GM12875 (cell line): Measurements from ENCODE around the gene TRABD.
A peak's percentile ranks its signal among the peaks of the same experiment; 100 is the strongest.

Source experiments
- H3K4me3 ChIP-seq: one replicate; pipeline ENCODE4 v1.5.1; 2011; ENCODE audit warnings: low read depth, low read length, control low read depth
- CTCF ChIP-seq: IDR thresholded peaks from 2 replicates; pipeline ENCODE4 v1.5.1; 2011; ENCODE audit warnings: low read depth, mild to moderate bottlenecking, control low read depth, inconsistent platforms, low read length, moderate library complexity, borderline replicate concordance; ENCODE audit not compliant: insufficient read depth

The TRABD gene

GRCh38 chr22:50205781-50206569 lies 20.3 kb downstream of the TRABD start:
- H3K4me3 ChIP-seq, result no peak overlapping the region
- no peak for TF ChIP-seq CTCF

GRCh38 chr22:50206599-50206998 lies 20.9 kb downstream of the TRABD start:
- peak; percentile 57 for TF ChIP-seq CTCF

GRCh38 chr22:50207383-50208140 lies 21.8 kb downstream of the TRABD start:
- TF ChIP-seq CTCF, result no peak

More at GRCh38 chr22:50206599-50206998, 20.9 kb downstream of the TRABD start:
- H3K4me3 ChIP-seq, result no peak overlapping the region

GRCh38 chr22:50208430-50208938 lies 22.8 kb downstream of the TRABD start:
- no peak for TF ChIP-seq CTCF
- no peak overlapping the region for H3K4me3 ChIP-seq

More at GRCh38 chr22:50207383-50208140, 21.8 kb downstream of the TRABD start:
- H3K4me3 ChIP-seq, result no peak overlapping the region

GRCh38 chr22:50208939-50209892 lies 23.5 kb downstream of the TRABD start:
- H3K4me3 ChIP-seq, result no peak overlapping the region
- TF ChIP-seq CTCF, result no peak

- H3K4me3 ChIP-seq, result no peak overlapping the region
- TF ChIP-seq CTCF, result peak; percentile 83
These were observed 24.2 kb downstream of the TRABD start for GRCh38 chr22:50209893-50210292.
